ENCODE data around the gene PLEKHM2. TPM values are rescaled to one million over a fixed set of nuclear protein-coding genes. Genes with fewer than 3 reads are reported as not detected.

PLEKHM2 gene
- total RNA-seq, 1 donor from 2014 or later: 88.1 TPM

- peak overlapping the region; percentile 14 for H3K27ac Mint-ChIP-seq (ENCODE audit: unreplicated experiment)
- no peak for DNase-seq (ENCODE audit: extremely low spot score, unreplicated experiment)
These were observed 41.1 kb downstream of the PLEKHM2 start for GRCh38 chr1:15724949-15725880.

DNA sequence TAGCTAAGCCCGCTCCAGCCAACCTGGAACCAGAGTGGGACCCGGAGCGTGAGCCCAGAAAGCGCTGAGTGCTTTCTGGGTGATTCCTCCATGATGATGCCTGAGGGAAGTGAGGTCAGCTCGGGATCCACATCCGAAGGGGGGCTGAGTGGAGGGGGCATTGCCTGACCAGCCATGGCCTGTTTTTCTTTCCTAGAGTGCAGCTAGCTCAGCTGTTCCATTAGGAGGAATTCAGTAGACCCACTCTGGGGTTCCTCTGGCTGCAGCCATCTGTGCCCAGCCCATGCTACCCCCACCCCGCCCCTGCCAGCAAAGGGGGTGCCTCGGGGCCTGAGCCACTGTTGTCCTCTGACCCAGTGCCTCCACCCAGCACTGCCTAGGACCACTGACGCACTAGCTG lies 42.4 kb downstream of the PLEKHM2 start:
- H3K27ac Mint-ChIP-seq (ENCODE audit: unreplicated experiment): no peak overlapping the region
- TF ChIP-seq, protein P1, sequence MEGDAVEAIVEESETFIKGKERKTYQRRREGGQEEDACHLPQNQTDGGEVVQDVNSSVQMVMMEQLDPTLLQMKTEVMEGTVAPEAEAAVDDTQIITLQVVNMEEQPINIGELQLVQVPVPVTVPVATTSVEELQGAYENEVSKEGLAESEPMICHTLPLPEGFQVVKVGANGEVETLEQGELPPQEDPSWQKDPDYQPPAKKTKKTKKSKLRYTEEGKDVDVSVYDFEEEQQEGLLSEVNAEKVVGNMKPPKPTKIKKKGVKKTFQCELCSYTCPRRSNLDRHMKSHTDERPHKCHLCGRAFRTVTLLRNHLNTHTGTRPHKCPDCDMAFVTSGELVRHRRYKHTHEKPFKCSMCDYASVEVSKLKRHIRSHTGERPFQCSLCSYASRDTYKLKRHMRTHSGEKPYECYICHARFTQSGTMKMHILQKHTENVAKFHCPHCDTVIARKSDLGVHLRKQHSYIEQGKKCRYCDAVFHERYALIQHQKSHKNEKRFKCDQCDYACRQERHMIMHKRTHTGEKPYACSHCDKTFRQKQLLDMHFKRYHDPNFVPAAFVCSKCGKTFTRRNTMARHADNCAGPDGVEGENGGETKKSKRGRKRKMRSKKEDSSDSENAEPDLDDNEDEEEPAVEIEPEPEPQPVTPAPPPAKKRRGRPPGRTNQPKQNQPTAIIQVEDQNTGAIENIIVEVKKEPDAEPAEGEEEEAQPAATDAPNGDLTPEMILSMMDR (IDR thresholded peaks at IDR 0.05): no peak
- peaks cover 20% of the 10 kb centered on the region for H3K36me3 Mint-ChIP-seq (ENCODE audit: unreplicated experiment)
- no peak for DNase-seq (ENCODE audit: extremely low spot score, unreplicated experiment)
- no peaks in the 10 kb centered on the region for H3K27me3 Mint-ChIP-seq (ENCODE audit: unreplicated experiment)
- no peak overlapping the region for H3K4me3 Mint-ChIP-seq (ENCODE audit: unreplicated experiment)
- H3K4me1 Mint-ChIP-seq (ENCODE audit: unreplicated experiment): peaks cover 14% of the 10 kb centered on the region
- H3K9me3 Mint-ChIP-seq (ENCODE audit: unreplicated experiment): no peaks in the 10 kb centered on the region

More at GRCh38 chr1:15724949-15725880, 41.1 kb downstream of the PLEKHM2 start:
- peaks cover 14% of the 10 kb centered on the region for H3K4me1 Mint-ChIP-seq (ENCODE audit: unreplicated experiment)
- TF ChIP-seq, protein P1 (IDR thresholded peaks at IDR 0.05): no peak
- no peak overlapping the region for H3K4me3 Mint-ChIP-seq (ENCODE audit: unreplicated experiment)
- H3K36me3 Mint-ChIP-seq (ENCODE audit: unreplicated experiment): peaks cover 20% of the 10 kb centered on the region
- H3K27me3 Mint-ChIP-seq (ENCODE audit: unreplicated experiment): no peaks in the 10 kb centered on the region
- no peaks in the 10 kb centered on the region for H3K9me3 Mint-ChIP-seq (ENCODE audit: unreplicated experiment)

- DNase-seq (ENCODE audit: extremely low spot score, unreplicated experiment): no peak
- Mint-ChIP-seq H3K27ac (ENCODE audit: unreplicated experiment) (no peak overlapping the region), H3K4me1 (ENCODE audit: unreplicated experiment) (peaks cover 14% of the 10 kb centered on the region), H3K27me3 (ENCODE audit: unreplicated experiment) (no peaks in the 10 kb centered on the region), H3K9me3 (ENCODE audit: unreplicated experiment) (no peaks in the 10 kb centered on the region), H3K4me3 (ENCODE audit: unreplicated experiment) (no peak overlapping the region), H3K36me3 (ENCODE audit: unreplicated experiment) (peaks cover 20% of the 10 kb centered on the region)
- TF ChIP-seq, protein P1 (IDR thresholded peaks at IDR 0.05): no peak
These were observed 42.9 kb downstream of the PLEKHM2 start for GRCh38 chr1:15727021-15727420.

- TF ChIP-seq, protein P1 (IDR thresholded peaks at IDR 0.05): no peak
- Mint-ChIP-seq H3K27me3 (ENCODE audit: unreplicated experiment) (no peaks in the 10 kb centered on the region), H3K4me3 (ENCODE audit: unreplicated experiment) (no peak overlapping the region), H3K9me3 (ENCODE audit: unreplicated experiment) (no peaks in the 10 kb centered on the region), H3K36me3 (ENCODE audit: unreplicated experiment) (peaks cover 23% of the 10 kb centered on the region), H3K27ac (ENCODE audit: unreplicated experiment) (no peak overlapping the region), H3K4me1 (ENCODE audit: unreplicated experiment) (peaks cover 13% of the 10 kb centered on the region)
- no peak for DNase-seq (ENCODE audit: extremely low spot score, unreplicated experiment)
These were observed 43.3 kb downstream of the PLEKHM2 start for GRCh38 chr1:15727424-15727823.

DNA sequence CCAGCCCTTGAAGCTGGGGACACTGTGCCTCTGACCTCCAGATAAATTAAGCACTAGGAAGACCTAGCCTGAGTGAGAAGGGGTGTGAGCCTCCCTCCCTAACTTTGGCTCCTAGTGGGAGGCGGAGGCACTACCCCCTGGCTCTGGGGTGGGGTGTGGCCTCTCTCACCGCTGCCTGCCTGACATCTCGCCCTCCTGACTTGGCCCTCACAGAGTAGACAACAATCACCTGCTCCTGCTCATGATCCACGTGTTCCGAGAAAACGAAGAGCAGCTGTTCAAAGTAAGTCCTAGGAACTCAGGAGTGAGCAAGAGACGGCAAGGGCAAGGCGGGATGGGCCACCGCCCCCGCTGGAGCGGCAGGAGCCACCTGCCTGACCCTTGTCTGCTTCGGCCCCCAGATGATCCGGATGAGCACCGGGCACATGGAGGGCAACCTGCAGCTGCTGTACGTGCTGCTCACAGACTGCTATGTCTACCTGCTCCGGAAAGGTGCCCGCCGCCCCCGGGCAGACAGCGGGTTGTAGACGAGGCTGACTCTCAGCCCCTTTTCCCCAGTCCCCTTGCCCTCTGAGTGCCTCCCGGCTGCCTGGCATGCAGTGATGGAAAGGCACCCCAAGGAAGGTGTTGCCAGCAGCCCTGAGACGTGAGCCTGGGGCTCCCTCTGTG lies 43.9 kb downstream of the PLEKHM2 start:
- peaks cover 8% of the 10 kb centered on the region for H3K4me1 Mint-ChIP-seq (ENCODE audit: unreplicated experiment)
- no peak overlapping the region for H3K4me3 Mint-ChIP-seq (ENCODE audit: unreplicated experiment)
- TF ChIP-seq, protein P1 (IDR thresholded peaks at IDR 0.05): no peak
- no peak for DNase-seq (ENCODE audit: extremely low spot score, unreplicated experiment)
- peaks cover 20% of the 10 kb centered on the region for H3K36me3 Mint-ChIP-seq (ENCODE audit: unreplicated experiment)
- H3K27ac Mint-ChIP-seq (ENCODE audit: unreplicated experiment): no peak overlapping the region
- H3K9me3 Mint-ChIP-seq (ENCODE audit: unreplicated experiment): no peaks in the 10 kb centered on the region
- H3K27me3 Mint-ChIP-seq (ENCODE audit: unreplicated experiment): no peaks in the 10 kb centered on the region
